Testis (tissue), 3 donors: ENCODE data around the gene PRKN. TPM values are rescaled to one million over a fixed set of nuclear protein-coding genes. Genes with fewer than 3 reads are reported as not detected.
"Not testable (repeated sequence)": the region's sequence is repeated elsewhere in the genome, so short reads cannot be mapped to it uniquely, and the experiment has no call there.

Experiments used
- DNase-seq: peaks from one replicate; pipeline ENCODE4 v3.0.0-alpha.2; 2019
- H3K27ac ChIP-seq, 2 donors: fragments of 200-600 bp; sonication (generic); one replicate each; pipeline ENCODE4 v1.5.1; 2019
- H3K27me3 ChIP-seq: fragments of 200-600 bp; sonication (generic); one replicate; pipeline ENCODE4 v1.5.1; 2019
- H3K36me3 ChIP-seq: fragments of 200-600 bp; sonication (generic); one replicate; pipeline ENCODE4 v1.5.1; 2017; ENCODE audit warnings: low read depth; ENCODE audit errors: missing control alignments
- H3K4me1 ChIP-seq: fragments of 200-600 bp; sonication (generic); one replicate; pipeline ENCODE4 v1.5.1; 2019
- H3K4me3 ChIP-seq, 2 donors: fragments of 200-600 bp; sonication (generic); one replicate each; pipeline ENCODE4 v1.5.1; 2017 to 2019
- H3K9me3 ChIP-seq: fragments of 200-600 bp; sonication (generic); one replicate; pipeline ENCODE4 v1.5.1; 2017
- POLR2A ChIP-seq: fragments of 450-650 bp; IDR thresholded peaks from one replicate; pipeline ENCODE4 v1.6.1; 2017; ENCODE audit warnings: antibody characterized with exemption, mild to moderate bottlenecking, moderate library complexity
- WGBS, 2 donors: methylation state at CpG; one replicate each; pipeline ENCODE4 v1.1.5; 2018; 5-methylcytosine and 5-hydroxymethylcytosine counted together
- intact Hi-C: fragments of 100-400 bp; cut with DNase I; formaldehyde crosslinking; loops from one replicate; pipeline ENCODE4 v1.15.1; 2023; ENCODE audit warnings: low total_unique reads
- polyA plus RNA-seq: library from polyadenylated mRNA; stranded (reverse); fragments of 350-450 nt; fragmentation: Illumina TruSeq; extraction: RNeasy Lipid Tissue Mini Kit (QIAGEN cat#74804); gene quantifications from one replicate; pipeline ENCODE4 v1.2.3, GENCODE V29; 2014; ENCODE audit warnings: low read depth, low replicate concordance; ENCODE audit not compliant: insufficient read depth
- total RNA-seq, 2 donors: library from RNA; depleted of rRNA; stranded (reverse); fragments of >200 nt; gene quantifications; one replicate each; pipeline ENCODE4 v1.2.3, GENCODE V29; 2016
- TF ChIP-seq, protein P1 (sequence below), 3 experiments: fragments of 450-650 bp in 2 of 3; fragments of 200-600 bp in 1 of 3; sonication (generic) in 1 of 3; IDR thresholded peaks; one replicate each; pipeline ENCODE4 v1.5.1; 2016 to 2019; ENCODE audit warnings: antibody characterized with exemption in 3 of 3, mild to moderate bottlenecking in 2 of 3, moderate library complexity in 1 of 3

PRKN gene
- total and polyA plus RNA-seq, 3 donors from 2014 or later: 19.1 to 34.5 (median 28.8) TPM

DNA sequence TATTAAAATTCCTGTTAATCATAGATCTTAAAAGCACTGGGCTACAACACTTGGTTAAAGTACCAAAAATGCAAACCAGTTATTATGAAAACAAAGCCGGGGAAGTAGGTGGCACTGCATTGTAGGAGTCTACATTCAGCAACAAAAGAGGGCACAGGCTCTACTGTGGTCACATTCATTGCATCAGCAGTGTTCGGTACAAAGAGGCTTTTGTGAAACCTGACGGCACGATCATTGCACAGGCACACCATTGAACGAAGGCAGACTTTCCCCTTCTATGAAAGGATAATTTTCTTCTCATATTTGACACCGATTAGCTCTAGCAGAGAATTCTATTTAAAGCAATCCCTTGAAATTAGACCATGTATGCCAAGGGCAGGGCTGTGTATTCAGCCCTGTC is 1409.1 kb downstream of the PRKN start:
- Histone ChIP-seq H3K9me3 (no peaks in the 10 kb centered on the region), H3K4me3 (no peak overlapping the region), H3K27ac (no peak overlapping the region), H3K36me3 (no peaks in the 10 kb centered on the region), H3K4me1 (no peaks in the 10 kb centered on the region), H3K27me3 (no peaks in the 10 kb centered on the region)
- intact Hi-C loops: no loop called here
- peak; percentile 22 for DNase-seq
- no peak for TF ChIP-seq POLR2A
- TF ChIP-seq, protein P1, sequence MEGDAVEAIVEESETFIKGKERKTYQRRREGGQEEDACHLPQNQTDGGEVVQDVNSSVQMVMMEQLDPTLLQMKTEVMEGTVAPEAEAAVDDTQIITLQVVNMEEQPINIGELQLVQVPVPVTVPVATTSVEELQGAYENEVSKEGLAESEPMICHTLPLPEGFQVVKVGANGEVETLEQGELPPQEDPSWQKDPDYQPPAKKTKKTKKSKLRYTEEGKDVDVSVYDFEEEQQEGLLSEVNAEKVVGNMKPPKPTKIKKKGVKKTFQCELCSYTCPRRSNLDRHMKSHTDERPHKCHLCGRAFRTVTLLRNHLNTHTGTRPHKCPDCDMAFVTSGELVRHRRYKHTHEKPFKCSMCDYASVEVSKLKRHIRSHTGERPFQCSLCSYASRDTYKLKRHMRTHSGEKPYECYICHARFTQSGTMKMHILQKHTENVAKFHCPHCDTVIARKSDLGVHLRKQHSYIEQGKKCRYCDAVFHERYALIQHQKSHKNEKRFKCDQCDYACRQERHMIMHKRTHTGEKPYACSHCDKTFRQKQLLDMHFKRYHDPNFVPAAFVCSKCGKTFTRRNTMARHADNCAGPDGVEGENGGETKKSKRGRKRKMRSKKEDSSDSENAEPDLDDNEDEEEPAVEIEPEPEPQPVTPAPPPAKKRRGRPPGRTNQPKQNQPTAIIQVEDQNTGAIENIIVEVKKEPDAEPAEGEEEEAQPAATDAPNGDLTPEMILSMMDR (IDR thresholded peaks at IDR 0.05): no peak
- WGBS, 2 donors: 55 to 68% methylated on average over 6 of the region's 6 CpGs

DNA sequence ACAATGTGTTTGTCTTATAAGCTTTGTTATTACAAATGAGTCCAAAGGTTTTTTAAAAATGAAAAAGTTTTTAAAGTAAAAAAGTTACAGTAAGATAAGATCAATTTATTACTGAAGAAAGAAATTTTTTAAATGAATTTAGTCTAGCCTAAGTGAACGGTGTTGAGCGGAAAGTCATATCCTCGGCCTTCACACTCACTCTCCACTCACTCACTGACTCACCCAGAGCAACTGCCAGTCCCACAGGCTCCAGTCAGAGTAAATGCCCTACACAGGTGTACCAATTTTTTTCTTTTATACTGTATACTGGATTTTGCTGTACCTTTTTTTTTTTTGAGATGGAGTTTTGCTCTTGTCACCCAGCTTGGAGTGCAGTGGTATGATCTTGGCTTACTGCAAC is 1411.0 kb downstream of the PRKN start:
- no peak for DNase-seq
- 91 to 95% methylated on average over 3 of the region's 3 CpGs for WGBS, 2 donors
- no peak overlapping the region for H3K4me3 ChIP-seq
- no peak overlapping the region for H3K27ac ChIP-seq
- intact Hi-C loops: no loop called here
- no peaks in the 10 kb centered on the region for H3K9me3 ChIP-seq
- no peaks in the 10 kb centered on the region for H3K27me3 ChIP-seq
- H3K36me3 ChIP-seq: no peaks in the 10 kb centered on the region
- no peak for TF ChIP-seq POLR2A
- TF ChIP-seq, protein P1 (IDR thresholded peaks at IDR 0.05): no peak
- no peaks in the 10 kb centered on the region for H3K4me1 ChIP-seq

DNA sequence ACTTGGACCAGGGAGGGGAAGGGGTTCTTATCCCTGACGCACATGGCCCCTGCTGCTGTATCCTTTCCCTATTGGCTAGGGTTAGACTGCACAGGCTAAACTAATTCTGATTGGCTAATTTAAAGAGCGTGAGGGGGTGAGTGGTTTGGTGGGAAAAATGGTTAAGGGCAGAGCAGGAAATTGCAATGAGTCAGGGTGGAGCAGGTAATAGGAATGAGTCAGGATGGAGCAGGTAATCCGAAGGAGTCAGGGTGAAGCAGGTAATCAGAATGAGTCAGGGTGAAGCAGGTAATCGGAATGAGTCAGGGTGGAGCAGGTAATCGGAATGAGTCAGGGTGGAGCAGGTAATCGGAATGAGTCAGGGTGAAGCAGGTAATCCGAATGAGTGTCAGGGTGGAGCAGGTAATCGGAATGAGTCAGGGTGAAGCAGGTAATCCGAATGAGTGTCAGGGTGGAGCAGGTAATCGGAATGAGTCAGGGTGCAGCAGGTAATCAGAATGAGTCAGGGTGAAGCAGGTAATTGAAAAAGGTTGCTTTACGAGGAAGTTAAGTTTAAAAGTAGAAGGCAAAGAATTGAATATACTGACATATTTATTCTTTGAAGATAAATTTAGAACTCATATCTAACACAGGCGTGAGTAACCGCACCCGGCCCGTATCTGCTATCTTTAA is 1412.2 kb downstream of the PRKN start:
- DNase-seq, H3K9me3 ChIP-seq, H3K27me3 ChIP-seq, H3K36me3 ChIP-seq, H3K4me3 ChIP-seq, H3K27ac ChIP-seq, H3K4me1 ChIP-seq, intact Hi-C loops: not testable (repeated sequence)
- 72 to 83% methylated on average over 15 of the region's 15 CpGs for WGBS, 2 donors

DNA sequence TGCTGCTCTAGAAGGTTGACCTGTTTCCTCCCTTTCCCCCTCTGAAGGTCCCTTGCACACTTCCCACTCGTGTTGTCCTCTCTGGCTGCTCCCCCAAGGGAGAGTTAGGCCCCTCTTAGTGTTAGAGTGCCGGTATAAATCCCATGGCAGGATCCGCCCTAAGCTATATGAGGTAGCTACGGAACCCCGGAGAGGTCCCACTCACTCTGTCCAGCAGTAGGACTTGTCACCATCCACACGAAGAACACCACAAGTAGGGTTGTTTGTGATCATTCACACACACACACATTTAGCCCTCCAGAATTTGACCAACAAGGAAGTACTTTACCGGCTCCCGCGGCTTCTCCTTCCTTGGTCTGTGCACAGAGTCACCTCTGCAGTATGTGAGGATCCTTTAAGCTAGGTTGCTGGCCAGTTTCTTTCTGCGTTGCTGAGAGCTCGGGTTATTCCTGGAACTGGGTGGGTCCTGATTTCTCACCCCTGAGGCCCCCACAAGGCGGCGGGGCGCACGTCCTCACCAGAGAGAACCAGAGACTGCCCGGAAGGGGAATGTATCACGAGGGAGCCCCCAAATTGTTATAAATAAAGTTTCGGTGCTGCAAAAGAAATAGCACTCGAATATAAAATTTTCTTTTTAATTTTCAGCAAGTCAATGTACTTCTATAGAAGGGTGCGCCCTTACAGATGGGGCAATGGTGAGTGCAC is 1412.9 kb downstream of the PRKN start:
- peak; percentile 15 for DNase-seq
- H3K27ac ChIP-seq, H3K9me3 ChIP-seq, H3K36me3 ChIP-seq, H3K4me1 ChIP-seq, intact Hi-C loops, H3K4me3 ChIP-seq, H3K27me3 ChIP-seq: not testable (repeated sequence)
- WGBS, 2 donors: 54 to 82% methylated on average over 19 to 20 of the region's 20 CpGs

DNA sequence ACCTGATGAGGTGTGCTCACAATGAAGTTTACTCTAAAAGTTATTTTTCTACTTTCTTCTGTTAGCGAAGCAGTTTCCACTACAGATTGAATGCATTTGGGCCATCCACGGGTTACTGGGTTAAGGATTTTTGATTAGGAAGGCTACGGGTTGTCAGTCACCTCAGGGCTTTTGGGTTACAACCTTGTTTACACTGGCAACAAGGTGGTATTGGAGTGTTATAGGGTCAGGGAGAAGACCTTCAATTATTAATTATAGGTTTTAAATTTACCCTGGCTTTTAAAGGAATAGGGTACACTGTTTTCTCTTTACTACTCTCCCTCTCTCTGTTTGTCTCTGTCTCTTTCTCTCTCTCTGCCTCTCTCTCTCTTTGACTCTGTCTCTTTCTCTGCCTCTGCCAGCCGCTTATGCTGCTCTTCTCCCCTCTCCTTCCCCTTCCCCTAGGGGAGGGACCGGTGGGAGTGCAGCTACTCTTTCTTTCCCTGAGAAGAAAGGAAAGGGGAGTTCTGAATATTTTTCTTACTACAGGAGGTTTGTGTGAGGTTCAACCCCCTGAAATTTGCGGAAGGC is 1413.5 kb downstream of the PRKN start:
- WGBS, 2 donors: 78 to 79% methylated on average over 6 of the region's 6 CpGs
- DNase-seq: no peak
- Histone ChIP-seq H3K4me3 (no peak overlapping the region), H3K27me3 (no peaks in the 10 kb centered on the region), H3K4me1 (no peaks in the 10 kb centered on the region), H3K36me3 (no peaks in the 10 kb centered on the region), H3K9me3 (no peaks in the 10 kb centered on the region), H3K27ac (no peak overlapping the region)
- TF ChIP-seq, protein P1 (IDR thresholded peaks at IDR 0.05): no peak
- no peak for TF ChIP-seq POLR2A
- intact Hi-C loops: no loop called here

DNA sequence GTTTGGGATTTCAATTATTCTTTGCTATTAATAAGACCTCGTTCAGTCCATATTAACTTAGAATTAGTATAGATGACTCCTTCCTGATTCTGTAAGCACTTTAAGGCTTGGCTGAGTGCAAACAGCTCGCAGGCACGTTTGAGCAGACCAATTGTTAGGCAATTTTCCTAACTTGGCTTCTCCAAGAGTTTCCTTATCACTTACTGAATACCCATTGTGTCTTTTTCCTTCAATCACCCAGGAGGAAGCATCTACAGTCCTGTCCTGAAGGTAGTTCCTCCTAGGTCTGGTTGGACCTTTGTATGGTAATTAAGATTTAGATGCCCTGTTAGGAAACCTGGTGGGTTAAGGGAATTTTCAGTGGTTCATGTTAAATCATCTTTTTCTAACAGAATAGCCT is 1414.1 kb downstream of the PRKN start:
- H3K9me3 ChIP-seq, intact Hi-C loops, H3K27me3 ChIP-seq, H3K36me3 ChIP-seq, H3K4me3 ChIP-seq, H3K27ac ChIP-seq, H3K4me1 ChIP-seq, DNase-seq: not testable (repeated sequence)
- WGBS, 2 donors: 66 to 70% methylated on average over 3 of the region's 3 CpGs

DNA sequence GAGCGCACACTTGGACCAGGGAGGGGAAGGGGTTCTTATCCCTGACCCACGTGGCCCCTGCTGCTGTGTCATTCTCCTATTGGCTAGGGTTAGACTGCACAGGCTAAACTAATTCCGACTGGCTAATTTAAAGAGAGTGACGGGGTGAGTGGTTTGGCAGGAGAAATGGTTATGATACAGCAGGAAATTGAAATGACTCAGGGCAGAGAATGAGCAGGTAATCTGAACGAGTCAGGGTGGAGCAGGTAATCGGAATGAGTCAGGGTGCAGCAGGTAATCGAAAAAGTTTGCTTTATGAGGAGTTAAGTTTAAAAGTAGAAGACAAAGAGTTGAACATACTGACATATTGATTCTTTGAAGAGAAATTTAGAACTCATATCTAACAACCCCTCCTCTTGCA is 1417.8 kb downstream of the PRKN start:
- intact Hi-C loops, H3K9me3 ChIP-seq, H3K36me3 ChIP-seq, H3K4me3 ChIP-seq, H3K4me1 ChIP-seq, DNase-seq, H3K27me3 ChIP-seq, H3K27ac ChIP-seq: not testable (repeated sequence)
- 91 to 92% methylated on average over 7 of the region's 7 CpGs for WGBS, 2 donors
